Stomach (tissue), 9 donors: Measurements from ENCODE around the gene SPATA21. TPM values are rescaled to one million over a fixed set of nuclear protein-coding genes. Genes with fewer than 3 reads are reported as not detected.
"Not testable (repeated sequence)": the region's sequence is repeated elsewhere in the genome, so short reads cannot be mapped to it uniquely, and the experiment has no call there.

ENCODE experiments used
- DNase-seq, 2 donors: peaks; one replicate each; pipeline versions ENCODE4 v3.0.0 to v3.0.0-alpha.2; 2013 to 2019
- H3K27ac ChIP-seq, 5 donors: fragments of 200-600 bp in 4 of 5; sonication (generic) in 4 of 5; one replicate each; pipeline ENCODE4 v1.5.1; 2013 to 2019; ENCODE audit warnings: mild to moderate bottlenecking in 1 of 5, moderate library complexity in 1 of 5
- H3K27me3 ChIP-seq, 3 donors: fragments of 200-600 bp; sonication (generic); one replicate each; pipeline ENCODE4 v1.5.1; 2017 to 2019; ENCODE audit warnings: mixed run types in 1 of 3
- H3K36me3 ChIP-seq, 4 donors: fragments of 200-600 bp; sonication (generic); 1 replicate in 3 of 4; 2 replicates in 1 of 4; pipeline ENCODE4 v1.5.1; 2016 to 2019
- H3K4me1 ChIP-seq, 4 donors: fragments of 200-600 bp; sonication (generic); one replicate each; pipeline ENCODE4 v1.5.1; 2016 to 2019
- H3K4me3 ChIP-seq, 4 donors: fragments of 200-600 bp; sonication (generic) in 3 of 4; one replicate each; pipeline ENCODE4 v1.5.1; 2016 to 2019; ENCODE audit warnings: mild to moderate bottlenecking in 1 of 4
- H3K9me3 ChIP-seq, 4 donors: fragments of 200-600 bp; sonication (generic); one replicate each; pipeline ENCODE4 v1.5.1; 2016 to 2019
- EP300 ChIP-seq: sonication (generic); formaldehyde crosslinking; IDR thresholded peaks from one replicate; pipeline ENCODE4 v1.6.1; 2017; ENCODE audit warnings: antibody characterized with exemption
- POLR2A ChIP-seq, 4 donors: fragments of 450-650 bp; IDR thresholded peaks; one replicate each; pipeline ENCODE4 v1.6.1; 2016; ENCODE audit warnings: antibody characterized with exemption in 4 of 4, control low read depth in 2 of 4, mild to moderate bottlenecking in 1 of 4, moderate library complexity in 1 of 4
- POLR2AphosphoS5 ChIP-seq, 3 donors: sonication (generic); formaldehyde crosslinking; IDR thresholded peaks; one replicate each; pipeline ENCODE4 v1.6.1; 2016; ENCODE audit warnings: antibody characterized with exemption in 3 of 3
- WGBS, 5 donors: extraction: QIAGEN DNeasy Blood & Tissue Kit in 3 of 5; methylation state at CpG; one replicate each; pipeline versions ENCODE4 v1.1.5 to v1.1.7; 2013 to 2018; 5-methylcytosine and 5-hydroxymethylcytosine counted together
- intact Hi-C: fragments of 100-400 bp; cut with DNase I; formaldehyde crosslinking; loops from one replicate; pipeline ENCODE4 v1.15.1; 2023; ENCODE audit warnings: low total_unique reads
- polyA plus RNA-seq, 3 donors: library from polyadenylated mRNA; stranded (reverse); fragments of 200-250 nt; gene quantifications; one replicate each; pipeline ENCODE4 v1.2.3, GENCODE V29; 2013
- total RNA-seq, 5 donors: library from RNA; depleted of rRNA; stranded (reverse); fragments of >200 nt; gene quantifications; one replicate each; pipeline versions ENCODE4 v1.1.0 to v1.2.3, GENCODE V29; 2014 to 2016
- TF ChIP-seq, protein P1 (sequence below), 7 experiments: fragments of 450-650 bp in 4 of 7; fragments of 200-600 bp in 3 of 7; sonication (generic) in 3 of 7; IDR thresholded peaks; one replicate each; pipeline ENCODE4 v1.5.1; 2016 to 2019; ENCODE audit warnings: antibody characterized with exemption in 7 of 7, control low read depth in 2 of 7, mild to moderate bottlenecking in 1 of 7
- donor health status: healthy with polysubstance abuse.
- donor health status: Bipolar disorder and iron deficiency.
- donor health status: healthy.

The SPATA21 gene
- total and polyA plus RNA-seq, 8 donors = 0.25 to 0.31 (median 0.30) TPM; not detected in 5

DNA sequence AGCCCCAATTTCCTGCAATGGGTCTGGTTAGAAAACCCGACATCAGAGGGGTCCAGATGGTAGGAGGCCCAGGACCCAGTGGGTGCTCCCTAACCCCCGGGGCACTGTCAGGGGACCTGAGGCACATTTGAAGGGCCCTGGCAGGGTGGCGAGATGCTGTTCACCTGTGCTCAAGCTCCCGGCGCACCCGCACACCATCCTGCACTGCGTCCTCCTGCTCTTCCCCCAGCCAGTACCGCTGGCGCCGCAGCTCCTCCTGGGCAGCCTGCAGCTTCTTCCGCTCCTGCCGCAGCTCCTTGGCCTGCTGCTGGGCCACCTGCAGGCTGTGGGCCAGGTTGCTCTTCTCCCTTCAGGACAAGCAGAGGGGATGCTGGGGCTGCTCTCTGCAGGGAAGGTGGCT lies 40.9 kb upstream of the SPATA21 start:
- TF ChIP-seq POLR2A (IDR thresholded peaks at IDR 0.05) = no peak
- TF ChIP-seq, protein P1, sequence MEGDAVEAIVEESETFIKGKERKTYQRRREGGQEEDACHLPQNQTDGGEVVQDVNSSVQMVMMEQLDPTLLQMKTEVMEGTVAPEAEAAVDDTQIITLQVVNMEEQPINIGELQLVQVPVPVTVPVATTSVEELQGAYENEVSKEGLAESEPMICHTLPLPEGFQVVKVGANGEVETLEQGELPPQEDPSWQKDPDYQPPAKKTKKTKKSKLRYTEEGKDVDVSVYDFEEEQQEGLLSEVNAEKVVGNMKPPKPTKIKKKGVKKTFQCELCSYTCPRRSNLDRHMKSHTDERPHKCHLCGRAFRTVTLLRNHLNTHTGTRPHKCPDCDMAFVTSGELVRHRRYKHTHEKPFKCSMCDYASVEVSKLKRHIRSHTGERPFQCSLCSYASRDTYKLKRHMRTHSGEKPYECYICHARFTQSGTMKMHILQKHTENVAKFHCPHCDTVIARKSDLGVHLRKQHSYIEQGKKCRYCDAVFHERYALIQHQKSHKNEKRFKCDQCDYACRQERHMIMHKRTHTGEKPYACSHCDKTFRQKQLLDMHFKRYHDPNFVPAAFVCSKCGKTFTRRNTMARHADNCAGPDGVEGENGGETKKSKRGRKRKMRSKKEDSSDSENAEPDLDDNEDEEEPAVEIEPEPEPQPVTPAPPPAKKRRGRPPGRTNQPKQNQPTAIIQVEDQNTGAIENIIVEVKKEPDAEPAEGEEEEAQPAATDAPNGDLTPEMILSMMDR (IDR thresholded peaks at IDR 0.05) = no peak
- TF ChIP-seq POLR2AphosphoS5 (IDR thresholded peaks at IDR 0.05) = no peak
- no peak for TF ChIP-seq EP300
- no peaks in the 10 kb centered on the region for H3K27me3 ChIP-seq
- H3K9me3 ChIP-seq = no peaks in the 10 kb centered on the region
- intact Hi-C loops = no loop called here
- no peaks in the 10 kb centered on the region for H3K4me1 ChIP-seq
- H3K4me3 ChIP-seq = no peak overlapping the region
- no peak overlapping the region for H3K27ac ChIP-seq
- peaks cover 40 to 100% (median 97%) of the 10 kb centered on the region in 4 donors for H3K36me3 ChIP-seq
- no peak for DNase-seq
- 87 to 98% (median 95%) methylated on average over 11 to 12 of the region's 12 CpGs for WGBS, 5 donors

DNA sequence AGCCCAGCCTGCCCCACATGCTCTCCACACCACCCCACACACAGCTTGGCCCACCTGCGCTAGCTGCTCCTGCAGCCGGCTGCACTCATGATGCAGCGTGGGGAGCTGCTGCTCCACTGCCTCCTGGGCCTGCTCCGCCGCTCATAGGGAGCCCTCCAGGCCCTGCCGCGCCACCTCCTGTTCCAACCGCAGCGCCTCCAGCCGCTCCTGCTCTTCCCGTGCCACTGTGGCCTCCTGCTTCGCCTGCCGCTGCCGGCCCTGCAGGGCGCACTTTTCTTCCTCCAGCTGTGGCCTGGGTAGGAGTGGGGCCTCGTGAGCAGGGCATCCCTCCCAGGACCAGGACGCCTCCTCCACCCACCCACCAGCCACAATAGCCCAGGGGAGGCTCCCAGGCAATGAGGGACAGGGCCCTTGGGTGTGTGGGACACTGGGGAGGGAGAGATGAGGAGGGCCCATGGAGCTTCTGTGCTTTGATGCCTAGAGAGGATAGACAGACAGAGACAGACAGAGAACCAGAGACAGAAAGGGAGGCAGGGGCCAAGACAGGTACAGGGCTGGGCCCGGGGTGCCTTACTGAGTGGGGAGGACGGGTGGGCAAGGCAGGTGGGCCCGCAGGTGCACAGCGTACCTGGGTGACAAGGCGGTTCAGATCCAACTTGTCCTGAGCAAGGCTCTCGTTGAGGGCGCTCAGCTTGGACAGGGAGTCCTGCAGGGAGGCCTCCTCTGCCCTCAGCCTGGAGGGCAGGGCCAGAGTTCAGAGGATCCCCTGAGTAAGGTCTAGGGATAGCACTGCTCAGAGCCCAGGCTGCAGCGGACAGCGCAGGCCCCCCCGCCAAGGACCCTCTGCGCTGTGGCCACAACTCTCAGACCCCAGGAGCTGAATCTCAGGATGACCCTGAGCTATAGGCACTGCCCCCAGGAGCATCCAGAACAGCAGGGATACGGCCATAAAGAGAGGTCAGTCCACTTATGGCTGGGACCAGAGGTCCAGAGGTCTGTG lies 38.8 kb upstream of the SPATA21 start:
- H3K27ac ChIP-seq, H3K4me3 ChIP-seq, H3K9me3 ChIP-seq, DNase-seq, intact Hi-C loops, H3K4me1 ChIP-seq, H3K27me3 ChIP-seq: not testable (repeated sequence)
- 91 to 93% (median 92%) methylated on average over 16 to 28 of the region's 29 CpGs for WGBS, 5 donors
- H3K36me3 ChIP-seq = peaks cover 40 to 94% (median 84%) of the 10 kb centered on the region in 4 donors

DNA sequence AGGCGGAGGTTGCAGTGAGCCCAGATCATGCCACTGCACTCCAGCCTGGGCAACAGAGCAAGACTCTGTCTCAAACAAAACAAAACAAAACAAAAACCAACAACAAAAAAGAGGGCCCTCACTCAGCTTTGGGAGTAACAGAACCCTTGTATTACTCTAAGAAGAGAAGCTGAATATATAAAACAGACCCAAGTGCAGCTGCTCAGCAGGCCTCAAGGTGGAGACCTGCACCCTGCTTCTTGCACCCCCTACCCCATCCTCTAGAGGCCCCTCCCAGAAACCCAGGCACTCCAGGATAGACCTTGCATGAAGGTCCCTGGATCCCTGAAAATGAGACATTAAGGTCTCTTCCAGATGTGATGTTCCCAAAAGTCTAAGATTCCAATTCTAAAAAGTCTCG lies 37.7 kb upstream of the SPATA21 start:
- H3K9me3 ChIP-seq, intact Hi-C loops, H3K27ac ChIP-seq, H3K27me3 ChIP-seq, H3K4me1 ChIP-seq, H3K4me3 ChIP-seq, DNase-seq: not testable (repeated sequence)
- H3K36me3 ChIP-seq = peaks cover 40 to 85% (median 75%) of the 10 kb centered on the region in 4 donors
- 91 to 100% (median 95%) methylated on average over 2 of the region's 2 CpGs for WGBS, 5 donors

DNA sequence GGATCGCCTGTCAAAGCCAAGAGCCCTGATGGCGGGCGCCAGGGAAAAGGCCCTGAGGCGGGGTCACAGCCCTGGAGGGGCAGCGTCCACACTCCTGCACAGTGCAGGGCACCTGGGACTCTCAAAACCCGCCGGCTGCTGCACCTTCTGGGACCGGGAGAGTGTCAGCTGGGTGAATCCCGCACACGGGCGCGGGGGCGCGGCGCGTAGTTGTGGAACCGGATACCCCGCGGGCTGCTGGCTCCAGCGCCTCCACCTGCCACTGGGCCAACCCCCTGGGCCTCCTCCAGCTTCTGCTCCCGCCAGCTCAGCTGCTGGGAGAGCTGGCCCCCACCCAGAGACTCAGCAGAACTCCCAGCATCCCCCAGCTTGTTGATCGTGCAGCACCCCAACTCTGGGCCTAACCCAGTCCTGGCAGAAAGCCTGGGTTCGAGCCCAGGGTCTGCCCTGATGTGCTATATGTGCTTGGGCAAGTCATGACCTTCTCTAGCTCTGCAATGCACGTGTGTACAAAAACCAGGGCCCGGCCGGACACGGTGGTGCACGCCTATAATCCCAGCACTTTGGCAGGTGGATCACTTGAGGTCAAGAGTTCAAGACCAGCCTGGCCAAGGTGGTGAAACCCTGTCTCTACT lies 37.1 kb upstream of the SPATA21 start:
- no peaks in the 10 kb centered on the region for H3K4me1 ChIP-seq
- no peak for TF ChIP-seq EP300
- TF ChIP-seq, protein P1 (IDR thresholded peaks at IDR 0.05) = no peak
- TF ChIP-seq POLR2AphosphoS5 (IDR thresholded peaks at IDR 0.05) = no peak
- no peak for TF ChIP-seq POLR2A (IDR thresholded peaks at IDR 0.05)
- no peak for DNase-seq
- no peak overlapping the region for H3K4me3 ChIP-seq
- no peak overlapping the region for H3K27ac ChIP-seq
- no peaks in the 10 kb centered on the region for H3K27me3 ChIP-seq
- peaks cover 40 to 79% (median 68%) of the 10 kb centered on the region in 4 donors for H3K36me3 ChIP-seq
- 92 to 95% (median 94%) methylated on average over 27 to 28 of the region's 28 CpGs for WGBS, 5 donors
- intact Hi-C loops = no loop called here
- no peaks in the 10 kb centered on the region for H3K9me3 ChIP-seq

DNA sequence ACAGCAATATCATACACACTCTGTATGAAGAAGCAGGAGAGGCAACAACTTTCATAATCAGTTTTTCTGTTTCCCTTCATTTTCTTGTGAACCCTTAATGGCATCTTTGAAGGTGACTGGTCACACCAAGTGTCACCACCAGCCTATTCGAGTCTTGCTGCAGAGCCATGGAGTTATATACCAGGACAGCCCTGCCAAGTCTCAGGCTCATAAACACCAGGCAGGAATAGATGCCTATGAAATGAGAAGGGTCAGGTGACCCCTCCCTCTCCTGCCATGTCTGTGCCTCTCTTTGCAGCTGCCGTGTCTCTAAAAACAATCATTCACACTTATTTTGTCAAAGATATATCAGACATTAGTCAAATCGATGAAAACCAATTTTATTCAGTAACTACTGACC lies 31.3 kb upstream of the SPATA21 start:
- no peak for DNase-seq
- H3K36me3 ChIP-seq = peaks cover 12 to 29% (median 23%) of the 10 kb centered on the region in 4 donors
- no peaks in the 10 kb centered on the region for H3K9me3 ChIP-seq
- TF ChIP-seq POLR2A (IDR thresholded peaks at IDR 0.05) (no peak), POLR2AphosphoS5 (IDR thresholded peaks at IDR 0.05) (no peak), EP300 (no peak)
- TF ChIP-seq, protein P1 (IDR thresholded peaks at IDR 0.05) = no peak
- 74 to 97% (median 84%) methylated on average over 3 of the region's 3 CpGs for WGBS, 5 donors
- no peaks in the 10 kb centered on the region for H3K27me3 ChIP-seq
- H3K4me3 ChIP-seq = no peak overlapping the region
- H3K27ac ChIP-seq = no peak overlapping the region
- intact Hi-C loops = no loop called here
- no peaks in the 10 kb centered on the region for H3K4me1 ChIP-seq
